Measurements from ENCODE around the gene NF2. TPM values are rescaled to one million over a fixed set of nuclear protein-coding genes. Genes with fewer than 3 reads are reported as not detected.

NF2 gene
- polyA plus RNA-seq, 2 of the 4 experiments (the other 2 are of a cell fraction), result 14.4 to 23.7 TPM

DNA sequence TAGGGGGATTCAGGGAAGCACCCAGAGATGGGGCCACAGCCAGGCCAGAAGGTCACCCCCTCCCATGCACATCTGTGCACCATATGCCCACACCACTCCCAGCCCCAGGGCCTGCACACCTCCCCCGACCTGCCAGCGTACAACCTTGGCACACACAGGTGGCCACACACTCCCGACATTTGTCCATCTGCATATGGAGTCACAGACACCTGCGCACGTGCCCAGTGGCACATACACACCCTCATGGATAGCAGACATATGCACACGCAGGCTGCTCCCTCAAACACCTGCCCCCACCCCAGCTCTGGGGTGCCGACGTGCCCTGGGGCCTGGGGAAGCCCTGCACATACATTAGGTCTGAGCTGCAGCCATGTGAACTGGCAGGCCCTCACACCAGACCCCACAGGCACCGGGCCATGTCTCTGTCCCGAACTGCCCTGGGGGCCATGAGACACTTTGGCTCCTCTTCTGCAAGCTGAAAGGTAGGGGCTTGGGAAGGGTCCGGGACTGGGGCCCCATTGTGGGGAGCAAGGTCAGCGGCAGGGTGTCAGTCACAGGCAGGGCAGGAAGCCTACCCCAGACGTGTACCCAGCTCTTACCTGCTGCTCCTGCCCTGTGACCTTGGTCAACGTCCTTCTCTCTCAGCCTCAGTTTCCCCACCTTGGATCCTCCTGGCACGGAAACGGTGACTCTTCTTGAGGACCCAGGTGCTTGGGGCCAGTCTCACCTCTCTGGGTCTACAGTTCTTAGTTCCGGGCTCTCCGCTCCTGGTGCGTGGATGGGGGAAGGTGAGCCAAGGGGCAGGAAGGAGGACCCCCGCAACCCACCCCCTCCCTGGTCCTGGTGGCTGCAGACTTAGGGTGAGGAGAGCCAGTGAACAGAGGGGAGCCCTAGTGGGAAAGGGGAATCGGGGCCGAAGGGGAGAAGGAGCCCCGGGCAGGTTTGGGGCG is 115.8 kb downstream of the NF2 start (continued):
- no peak for TF ChIP-seq ESRRA (IDR thresholded peaks at IDR 0.05; ENCODE audit: borderline replicate concordance, low read length)

DNA sequence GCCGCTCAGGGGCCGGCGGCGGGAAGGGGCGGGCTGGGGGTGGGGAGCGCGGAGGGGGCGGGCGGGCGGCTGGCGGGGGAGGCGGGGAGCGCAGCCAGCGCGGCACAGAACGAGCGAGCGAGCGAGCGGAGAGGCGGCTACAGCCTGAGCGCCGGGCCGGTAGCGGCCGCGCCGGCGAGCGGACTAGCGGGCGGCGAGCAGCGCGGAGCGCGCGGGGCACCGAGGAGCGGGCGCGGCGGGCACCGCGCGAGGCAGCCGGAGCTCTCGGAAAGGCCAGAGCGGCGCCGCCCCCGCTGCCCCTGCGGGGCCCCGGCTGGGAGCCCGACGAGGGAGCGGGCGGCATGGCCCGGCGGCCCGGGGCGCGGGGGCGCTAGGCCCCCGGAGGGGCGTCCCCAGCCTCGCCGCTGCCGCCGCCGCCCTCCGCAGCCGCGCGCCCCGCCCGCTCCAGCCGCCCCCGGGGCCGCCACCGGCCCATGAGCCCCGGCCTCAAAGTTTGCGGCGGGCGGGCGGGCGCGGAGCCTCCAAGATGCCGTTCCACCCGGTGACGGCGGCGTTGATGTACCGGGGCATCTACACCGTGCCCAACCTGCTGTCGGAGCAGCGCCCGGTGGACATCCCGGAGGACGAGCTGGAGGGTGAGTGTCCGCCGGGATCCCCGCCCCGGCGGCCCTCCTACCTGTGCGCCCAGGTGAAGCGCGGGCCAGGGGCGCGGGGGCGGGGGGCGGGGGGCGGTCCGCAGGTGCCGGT is 116.6 kb downstream of the NF2 start, which contains the start of gene CABP7:
Gene CABP7, plus strand, starts transcription at position 105 of the 747 bp plus-strand sequence. Its CDS starts 422 bp downstream, at position 527.
- no peaks in the 10 kb centered on the region for H3K9me3 ChIP-seq
- ChIA-PET CTCF (no interaction called here), POLR2A (no interaction called here)
- ATAC-seq, result no peak; a peak in 1 of 6 replicates
- peaks cover 4% of the 10 kb centered on the region; the same call in 1 of the 3 replicates for H3K4me1 ChIP-seq
- peak within 1 kb of the TSS; percentile 47 for H3K4me3 ChIP-seq
- TF ChIP-seq EHF (CRISPR knock-in tag; IDR thresholded peaks at IDR 0.05) (no peak), CHD4 (IDR thresholded peaks at IDR 0.05; ENCODE audit: borderline replicate concordance) (no peak), ESRRA (IDR thresholded peaks at IDR 0.05; ENCODE audit: borderline replicate concordance, low read length) (no peak), POLR2A (IDR thresholded peaks at IDR 0.05; ENCODE audit: low read length) (no peak), FOSB (CRISPR knock-in tag; IDR thresholded peaks at IDR 0.05) (no peak), JUN (IDR thresholded peaks at IDR 0.05) (no peak), PHF8 (IDR thresholded peaks at IDR 0.05; ENCODE audit: borderline replicate concordance, low read depth) (no peak), HOXA7 (CRISPR knock-in tag; IDR thresholded peaks at IDR 0.05) (no peak), SMC3 (IDR thresholded peaks at IDR 0.05) (no peak), RARB (CRISPR knock-in tag; IDR thresholded peaks at IDR 0.05) (no peak), NR3C1 (IDR thresholded peaks at IDR 0.05) (no peak), TFCP2L1 (CRISPR knock-in tag; IDR thresholded peaks at IDR 0.05) (no peak), HOXB5 (CRISPR knock-in tag; IDR thresholded peaks at IDR 0.05) (no peak), SREBF2 (IDR thresholded peaks at IDR 0.05) (no peak), HEYL (CRISPR knock-in tag; IDR thresholded peaks at IDR 0.05) (no peak)
- TF ChIP-seq, protein P1, sequence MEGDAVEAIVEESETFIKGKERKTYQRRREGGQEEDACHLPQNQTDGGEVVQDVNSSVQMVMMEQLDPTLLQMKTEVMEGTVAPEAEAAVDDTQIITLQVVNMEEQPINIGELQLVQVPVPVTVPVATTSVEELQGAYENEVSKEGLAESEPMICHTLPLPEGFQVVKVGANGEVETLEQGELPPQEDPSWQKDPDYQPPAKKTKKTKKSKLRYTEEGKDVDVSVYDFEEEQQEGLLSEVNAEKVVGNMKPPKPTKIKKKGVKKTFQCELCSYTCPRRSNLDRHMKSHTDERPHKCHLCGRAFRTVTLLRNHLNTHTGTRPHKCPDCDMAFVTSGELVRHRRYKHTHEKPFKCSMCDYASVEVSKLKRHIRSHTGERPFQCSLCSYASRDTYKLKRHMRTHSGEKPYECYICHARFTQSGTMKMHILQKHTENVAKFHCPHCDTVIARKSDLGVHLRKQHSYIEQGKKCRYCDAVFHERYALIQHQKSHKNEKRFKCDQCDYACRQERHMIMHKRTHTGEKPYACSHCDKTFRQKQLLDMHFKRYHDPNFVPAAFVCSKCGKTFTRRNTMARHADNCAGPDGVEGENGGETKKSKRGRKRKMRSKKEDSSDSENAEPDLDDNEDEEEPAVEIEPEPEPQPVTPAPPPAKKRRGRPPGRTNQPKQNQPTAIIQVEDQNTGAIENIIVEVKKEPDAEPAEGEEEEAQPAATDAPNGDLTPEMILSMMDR (IDR thresholded peaks at IDR 0.05), result no peak
- TF ChIP-seq, protein P2, sequence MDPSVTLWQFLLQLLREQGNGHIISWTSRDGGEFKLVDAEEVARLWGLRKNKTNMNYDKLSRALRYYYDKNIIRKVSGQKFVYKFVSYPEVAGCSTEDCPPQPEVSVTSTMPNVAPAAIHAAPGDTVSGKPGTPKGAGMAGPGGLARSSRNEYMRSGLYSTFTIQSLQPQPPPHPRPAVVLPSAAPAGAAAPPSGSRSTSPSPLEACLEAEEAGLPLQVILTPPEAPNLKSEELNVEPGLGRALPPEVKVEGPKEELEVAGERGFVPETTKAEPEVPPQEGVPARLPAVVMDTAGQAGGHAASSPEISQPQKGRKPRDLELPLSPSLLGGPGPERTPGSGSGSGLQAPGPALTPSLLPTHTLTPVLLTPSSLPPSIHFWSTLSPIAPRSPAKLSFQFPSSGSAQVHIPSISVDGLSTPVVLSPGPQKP (IDR thresholded peaks at IDR 0.05; ENCODE audit: low read depth, low read length), result no peak
- no peak for FAIRE-seq
- peak within 1 kb of the TSS in 1 of 2 experiments; percentile 53; a peak in 3 of 6 replicates for H3K27ac ChIP-seq
- no peak for DNase-seq (ENCODE audit: low read depth in 1 of 2, low spot score in 1 of 2)
- peak within 1 kb of the TSS; percentile 83 for H3K4me2 ChIP-seq
- WGBS (ENCODE audit: missing lambda C conversion rate), result 0% methylated on average over 3 of the region's 115 CpGs

DNA sequence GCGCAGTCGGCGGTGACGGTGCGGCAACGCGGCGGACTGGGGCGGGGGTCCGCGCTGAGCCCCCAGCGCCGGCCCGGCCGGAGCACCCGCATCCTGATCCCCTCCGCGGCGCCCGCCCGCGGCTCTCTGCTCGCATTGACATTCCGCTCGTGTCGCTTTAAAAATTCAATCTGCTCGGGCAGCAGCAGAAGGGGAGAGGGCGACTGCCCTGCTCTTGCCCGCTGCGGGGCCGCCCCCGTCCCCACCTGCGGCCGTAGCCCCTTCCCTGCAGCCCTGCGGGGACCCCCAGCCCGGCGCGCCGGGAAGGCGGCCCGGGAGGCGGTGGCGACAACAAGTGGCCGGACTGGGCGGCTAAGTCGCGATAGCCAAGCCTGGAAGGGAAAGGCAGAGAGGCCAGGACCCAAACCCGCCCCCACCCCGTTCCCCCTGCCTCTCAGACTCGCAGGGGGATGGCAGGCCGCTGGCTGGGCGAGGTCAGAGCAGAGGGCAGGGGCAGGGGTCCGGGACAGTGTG is 117.4 kb downstream of the NF2 start:
- peak overlapping the region; percentile 83 for H3K4me2 ChIP-seq
- TF ChIP-seq RCOR1 (IDR thresholded peaks at IDR 0.05; ENCODE audit: low read depth, low read length) (no peak), SREBF2 (IDR thresholded peaks at IDR 0.05) (no peak), RAD21 (conservative IDR thresholded peaks at IDR 0.05 in 1 of 2, IDR thresholded peaks at IDR 0.05 in 1 of 2) (no peak), HDAC2 (IDR thresholded peaks at IDR 0.05) (no peak), CEBPB (IDR thresholded peaks at IDR 0.05) (no peak), FOXS1 (CRISPR knock-in tag; IDR thresholded peaks at IDR 0.05) (no peak), POLR2AphosphoS2 (conservative IDR thresholded peaks at IDR 0.05; ENCODE audit: low read length) (no peak), RARB (CRISPR knock-in tag; IDR thresholded peaks at IDR 0.05) (no peak), EHMT2 (IDR thresholded peaks at IDR 0.05; ENCODE audit: low read depth) (no peak), ZC3H11A (IDR thresholded peaks at IDR 0.05) (no peak), NPAS2 (CRISPR knock-in tag; IDR thresholded peaks at IDR 0.05; ENCODE audit: borderline replicate concordance) (no peak), JUNB (IDR thresholded peaks at IDR 0.05) (no peak)
- TF ChIP-seq, protein P1 (IDR thresholded peaks at IDR 0.05), result no peak
- TF ChIP-seq, protein P3, sequence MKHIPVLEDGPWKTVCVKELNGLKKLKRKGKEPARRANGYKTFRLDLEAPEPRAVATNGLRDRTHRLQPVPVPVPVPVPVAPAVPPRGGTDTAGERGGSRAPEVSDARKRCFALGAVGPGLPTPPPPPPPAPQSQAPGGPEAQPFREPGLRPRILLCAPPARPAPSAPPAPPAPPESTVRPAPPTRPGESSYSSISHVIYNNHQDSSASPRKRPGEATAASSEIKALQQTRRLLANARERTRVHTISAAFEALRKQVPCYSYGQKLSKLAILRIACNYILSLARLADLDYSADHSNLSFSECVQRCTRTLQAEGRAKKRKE (CRISPR knock-in tag; IDR thresholded peaks at IDR 0.05; ENCODE audit: low read depth), result no peak

More for the DNA sequence above, 117.4 kb downstream of the NF2 start:
- Histone ChIP-seq H3K4me3 (peak overlapping the region; percentile 47), H3K4me1 (peaks cover 4% of the 10 kb centered on the region; the same call in 1 of the 3 replicates), H3K27ac (peak overlapping the region in 1 of 2 experiments; percentile 53; a peak in 2 of 6 replicates), H3K9me3 (no peaks in the 10 kb centered on the region)
- ATAC-seq (no peak), FAIRE-seq (no peak), DNase-seq (ENCODE audit: low read depth in 1 of 2, low spot score in 1 of 2) (no peak)
- ChIA-PET CTCF (no interaction called here), POLR2A (no interaction called here)
- 35% methylated on average over 8 of the region's 53 CpGs for WGBS (ENCODE audit: missing lambda C conversion rate)

Data from A549 (cell line).